Aorta (tissue), 5 donors: ENCODE results near the gene CPNE1. TPM values are rescaled to one million over a fixed set of nuclear protein-coding genes. Genes with fewer than 3 reads are reported as not detected.

ENCODE experiments used
- ATAC-seq: fragments of 200-7000 bp; cut with Tn5 transposase; one replicate; pipeline ENCODE4 v1.9.1; 2022; ENCODE audit warnings: moderate library complexity; ENCODE audit not compliant: low FRiP score
- DNase-seq, 2 donors: peaks; one replicate each; pipeline ENCODE4 v3.0.0-alpha.2; 2020
- H3K27ac ChIP-seq, 2 donors: one replicate each; pipeline ENCODE4 v1.5.1; 2013; ENCODE audit warnings: low read length in 2 of 2, mild to moderate bottlenecking in 2 of 2, moderate library complexity in 2 of 2, control low read depth in 1 of 2, inconsistent platforms in 1 of 2, low read depth in 1 of 2
- H3K27me3 ChIP-seq, 2 donors: one replicate each; pipeline ENCODE4 v1.6.1; 2013; ENCODE audit warnings: control low read depth in 1 of 2, low read length in 1 of 2, mild to moderate bottlenecking in 1 of 2, moderate library complexity in 1 of 2; ENCODE audit not compliant: insufficient read depth in 2 of 2, control insufficient read depth in 1 of 2
- H3K36me3 ChIP-seq, 2 donors: one replicate each; pipeline ENCODE4 v1.6.1; 2013; ENCODE audit warnings: control low read depth in 1 of 2, low read length in 1 of 2, mild to moderate bottlenecking in 1 of 2; ENCODE audit not compliant: insufficient read depth in 2 of 2, control insufficient read depth in 1 of 2
- H3K4me1 ChIP-seq, 2 donors: one replicate each; pipeline ENCODE4 v1.6.1; 2013; ENCODE audit warnings: low read length in 2 of 2, control low read depth in 1 of 2, mild to moderate bottlenecking in 1 of 2, moderate library complexity in 1 of 2; ENCODE audit not compliant: insufficient read depth in 2 of 2, control insufficient read depth in 1 of 2
- H3K4me3 ChIP-seq, 2 donors: one replicate each; pipeline ENCODE4 v1.5.1; 2013; ENCODE audit warnings: low read length in 2 of 2, control low read depth in 1 of 2, mild to moderate bottlenecking in 1 of 2
- H3K9me3 ChIP-seq: one replicate; pipeline ENCODE4 v1.6.1; 2013; ENCODE audit warnings: mild to moderate bottlenecking, low read length; ENCODE audit not compliant: control insufficient read depth
- WGBS, 2 donors: extraction: QIAGEN DNeasy Blood & Tissue Kit; methylation state at CpG; one replicate each; pipeline ENCODE4 v1.1.7; 2013; 5-methylcytosine and 5-hydroxymethylcytosine counted together
- intact Hi-C, 2 donors: fragments of 100-400 bp; cut with DNase I; formaldehyde crosslinking; loops; one replicate each; pipeline versions ENCODE4 v1.14.2 to v1.15.0; 2022
- polyA plus RNA-seq, 2 donors: library from polyadenylated mRNA; stranded (reverse); fragments of 200-250 nt; gene quantifications; one replicate each; pipeline ENCODE4 v1.2.3, GENCODE V29; 2013
- total RNA-seq, 2 donors: library from RNA; stranded (reverse); fragmentation: NEBNext Ultra II Directional; extraction: Animal tissue kit (Norgen Biotek cat#: 25700); gene quantifications; one replicate each; pipeline ENCODE4 v1.2.1, GENCODE V29; 2021
- donor health status: healthy with polysubstance abuse.
- donor health status: Bipolar disorder and iron deficiency.
- donor health status: DM: no; HTN: no; CAD: no.
- donor health status: DM: no; HTN: no; CAD: no.
- donor health status: DM: yes; HTN: yes; CAD: no.

CPNE1 gene
- total and polyA plus RNA-seq, 4 donors = 79.0 to 265 (median 190) TPM

- intact Hi-C loops = no loop called here
- ATAC-seq = no peak
- Histone ChIP-seq H3K4me3 (no peak overlapping the region), H3K27ac (no peak overlapping the region), H3K27me3 (no peaks in the 10 kb centered on the region), H3K4me1 (peaks cover 0 to 3% of the 10 kb centered on the region in 2 donors), H3K9me3 (no peaks in the 10 kb centered on the region), H3K36me3 (peaks cover 0 to 6% of the 10 kb centered on the region in 2 donors)
- DNase-seq = no peak
- WGBS, 2 donors = 97 to 98% methylated on average over 13 of the region's 13 CpGs
These were observed 11.9 kb downstream of the CPNE1 start for GRCh38 chr20:35652641-35653429.

GRCh38 chr20:35651958-35652357 is 12.7 kb downstream of the CPNE1 start:
- H3K4me3 ChIP-seq = no peak overlapping the region
- DNase-seq (no peak), ATAC-seq (no peak)
- H3K9me3 ChIP-seq = no peaks in the 10 kb centered on the region
- peaks cover 0 to 3% of the 10 kb centered on the region in 2 donors for H3K4me1 ChIP-seq
- H3K27ac ChIP-seq = no peak overlapping the region
- H3K36me3 ChIP-seq = peaks cover 0 to 6% of the 10 kb centered on the region in 2 donors
- H3K27me3 ChIP-seq = no peaks in the 10 kb centered on the region
- intact Hi-C loops = no loop called here

DNA sequence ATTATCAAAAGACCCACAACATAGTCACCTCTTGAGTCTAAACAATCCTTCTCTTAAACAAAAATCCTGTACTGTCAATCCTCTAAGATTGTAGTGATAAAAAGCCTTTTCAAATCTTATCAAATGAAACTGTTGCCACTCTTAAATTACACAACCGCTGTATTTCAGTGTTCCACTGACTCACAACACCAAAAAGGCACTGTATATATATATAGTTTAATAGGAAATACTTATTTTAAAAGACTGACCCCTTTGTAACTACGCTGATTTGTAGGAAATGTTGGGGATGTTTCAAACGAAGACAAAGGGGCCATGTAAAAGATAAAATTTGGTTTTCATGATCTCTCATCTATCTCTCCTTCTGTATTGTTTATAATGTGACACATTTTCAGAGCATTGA is 14.1 kb downstream of the CPNE1 start:
- Histone ChIP-seq H3K27me3 (no peaks in the 10 kb centered on the region), H3K9me3 (no peaks in the 10 kb centered on the region), H3K27ac (no peak overlapping the region), H3K4me1 (peaks cover 0 to 3% of the 10 kb centered on the region in 2 donors), H3K36me3 (peaks cover 0 to 6% of the 10 kb centered on the region in 2 donors), H3K4me3 (no peak overlapping the region)
- DNase-seq (no peak), ATAC-seq (no peak)
- intact Hi-C loops = no loop called here
- WGBS, 2 donors = 72 to 73% methylated on average over 3 of the region's 3 CpGs

DNA sequence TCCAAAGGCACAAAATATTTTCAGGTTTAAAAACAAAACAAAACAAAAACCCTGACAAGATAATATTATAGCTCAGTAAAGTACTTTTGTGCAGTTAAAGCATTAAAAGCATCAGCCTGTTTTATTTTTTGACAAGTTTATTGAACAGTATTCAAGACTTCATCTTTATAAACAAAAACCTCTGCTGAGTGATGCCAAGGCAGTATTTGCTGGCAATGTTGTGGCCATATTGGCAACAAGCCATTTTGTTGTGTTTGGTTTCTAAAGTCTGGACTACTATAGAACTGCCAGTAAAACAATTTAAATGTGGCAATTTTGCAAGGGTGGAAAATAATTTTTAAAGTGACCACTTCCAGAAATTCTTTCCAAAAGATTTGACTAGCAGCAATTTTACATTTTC is 15.9 kb downstream of the CPNE1 start:
- Histone ChIP-seq H3K4me1 (peaks cover 0 to 3% of the 10 kb centered on the region in 2 donors), H3K27me3 (no peaks in the 10 kb centered on the region), H3K27ac (no peak overlapping the region), H3K9me3 (no peaks in the 10 kb centered on the region), H3K36me3 (no peaks in the 10 kb centered on the region), H3K4me3 (no peak overlapping the region)
- DNase-seq (no peak), ATAC-seq (no peak)
- intact Hi-C loops = no loop called here

DNA sequence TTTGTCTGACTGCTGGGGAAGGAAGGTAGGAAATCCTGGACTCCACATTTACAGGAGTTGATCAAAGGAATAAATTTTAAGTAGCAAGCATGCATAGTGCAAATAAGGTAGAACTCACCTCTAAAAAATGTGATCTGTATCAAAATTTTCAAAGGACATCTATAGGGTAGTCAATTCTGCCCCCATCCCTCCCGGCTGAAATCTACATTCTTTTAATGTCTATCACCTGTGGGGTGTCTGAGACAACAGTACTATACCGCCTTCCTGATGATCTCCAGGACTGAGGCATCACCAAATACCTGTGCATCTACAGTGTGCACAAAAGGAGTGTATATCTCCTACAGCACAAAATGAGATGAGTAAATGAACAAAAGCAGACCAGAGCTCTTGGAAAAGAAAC is 19.9 kb downstream of the CPNE1 start:
- ATAC-seq = no peak
- Histone ChIP-seq H3K27me3 (no peaks in the 10 kb centered on the region), H3K36me3 (no peaks in the 10 kb centered on the region), H3K27ac (no peak overlapping the region), H3K4me3 (no peak overlapping the region), H3K9me3 (no peaks in the 10 kb centered on the region), H3K4me1 (peaks cover 0 to 3% of the 10 kb centered on the region in 2 donors)
- intact Hi-C loops = no loop called here
- no peak for DNase-seq
- 80 to 83% methylated on average over 2 of the region's 2 CpGs for WGBS, 2 donors

- no peaks in the 10 kb centered on the region for H3K27me3 ChIP-seq
- H3K4me1 ChIP-seq = no peaks in the 10 kb centered on the region
- H3K36me3 ChIP-seq = no peaks in the 10 kb centered on the region
- no peak overlapping the region for H3K4me3 ChIP-seq
- no peak overlapping the region for H3K27ac ChIP-seq
- ATAC-seq = no peak
- no peak for DNase-seq
- WGBS, 2 donors = 89 to 93% methylated on average over 7 of the region's 7 CpGs
- intact Hi-C loops = no loop called here
- H3K9me3 ChIP-seq = no peaks in the 10 kb centered on the region
These were observed 21.7 kb downstream of the CPNE1 start for GRCh38 chr20:35643045-35643444.

DNA sequence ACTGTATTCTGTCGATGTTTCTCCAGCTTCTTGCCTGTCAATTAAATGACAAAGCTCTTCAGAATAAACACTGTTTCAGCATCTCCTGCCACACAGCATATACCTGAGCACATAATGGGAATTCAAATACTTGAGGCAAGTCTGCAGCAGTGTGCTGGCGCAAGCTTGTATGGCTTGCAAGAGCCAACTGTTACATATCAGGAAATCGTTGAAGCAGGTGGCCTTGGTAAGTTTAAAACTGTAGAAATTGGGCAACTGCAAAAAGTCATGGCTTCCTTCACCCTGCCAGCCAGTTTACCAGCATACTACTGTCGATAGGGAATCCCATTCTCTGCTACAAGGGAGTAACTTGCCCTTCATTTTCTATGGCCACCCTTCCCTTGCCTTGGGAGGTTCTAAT is 23.0 kb downstream of the CPNE1 start:
- Histone ChIP-seq H3K4me3 (no peak overlapping the region), H3K27me3 (no peaks in the 10 kb centered on the region), H3K4me1 (no peaks in the 10 kb centered on the region), H3K36me3 (no peaks in the 10 kb centered on the region), H3K27ac (no peak overlapping the region), H3K9me3 (no peaks in the 10 kb centered on the region)
- 90% methylated on average over 4 of the region's 4 CpGs for WGBS, 2 donors
- ATAC-seq = no peak
- no peak for DNase-seq
- intact Hi-C loops = no loop called here

DNA sequence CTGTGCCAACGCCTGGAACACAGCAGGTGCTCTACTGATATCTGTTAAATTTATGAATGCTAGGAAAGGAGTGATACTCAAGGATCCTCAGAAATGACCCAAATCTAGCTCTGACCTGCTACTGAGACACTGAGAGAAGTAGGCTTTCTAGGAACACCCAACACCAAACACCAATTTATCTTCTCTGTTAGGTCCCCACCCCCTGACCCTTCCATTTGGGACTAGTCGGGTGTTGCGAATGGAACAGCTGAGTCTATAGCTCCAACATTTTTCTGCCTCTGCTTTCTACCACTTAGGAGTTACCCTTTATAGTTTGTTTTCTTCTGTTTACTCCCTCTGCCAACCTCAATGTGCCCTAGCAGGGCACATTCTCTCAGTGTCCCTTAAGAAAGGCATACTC is 24.0 kb downstream of the CPNE1 start:
- Histone ChIP-seq H3K4me1 (no peaks in the 10 kb centered on the region), H3K9me3 (no peaks in the 10 kb centered on the region), H3K27ac (no peak overlapping the region), H3K27me3 (no peaks in the 10 kb centered on the region), H3K4me3 (no peak overlapping the region), H3K36me3 (no peaks in the 10 kb centered on the region)
- intact Hi-C loops = no loop called here
- 78 to 80% methylated on average over 3 of the region's 3 CpGs for WGBS, 2 donors
- ATAC-seq (no peak), DNase-seq (no peak)

DNA sequence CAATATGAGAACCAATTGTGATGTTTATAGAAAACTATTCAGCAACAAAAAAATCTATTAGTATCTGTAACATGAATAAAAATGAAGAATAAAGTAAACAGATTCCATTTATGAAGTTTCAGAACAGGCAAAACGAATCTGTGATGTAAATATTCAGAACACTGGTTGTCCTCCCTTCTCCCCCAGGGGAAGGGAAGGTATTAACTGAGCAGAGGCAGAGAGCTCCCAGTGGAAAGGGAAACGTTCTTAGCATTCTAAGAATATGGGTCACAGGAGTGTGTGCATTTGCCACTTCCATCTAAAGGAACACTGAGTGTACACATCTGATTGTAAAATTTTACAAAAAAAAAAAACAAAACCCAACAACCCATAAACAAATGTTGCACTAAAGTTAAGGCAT is 25.9 kb downstream of the CPNE1 start:
- 57 to 58% methylated on average over 2 of the region's 2 CpGs for WGBS, 2 donors

More for the DNA sequence above, 25.9 kb downstream of the CPNE1 start:
- Histone ChIP-seq H3K27ac (no peak overlapping the region), H3K9me3 (no peaks in the 10 kb centered on the region), H3K4me3 (no peak overlapping the region), H3K27me3 (no peaks in the 10 kb centered on the region), H3K36me3 (no peaks in the 10 kb centered on the region), H3K4me1 (no peaks in the 10 kb centered on the region)
- ATAC-seq = no peak
- no peak for DNase-seq
- intact Hi-C loops = no loop called here
